ENCODE measurements around the gene GAA.

GAA gene

DNA sequence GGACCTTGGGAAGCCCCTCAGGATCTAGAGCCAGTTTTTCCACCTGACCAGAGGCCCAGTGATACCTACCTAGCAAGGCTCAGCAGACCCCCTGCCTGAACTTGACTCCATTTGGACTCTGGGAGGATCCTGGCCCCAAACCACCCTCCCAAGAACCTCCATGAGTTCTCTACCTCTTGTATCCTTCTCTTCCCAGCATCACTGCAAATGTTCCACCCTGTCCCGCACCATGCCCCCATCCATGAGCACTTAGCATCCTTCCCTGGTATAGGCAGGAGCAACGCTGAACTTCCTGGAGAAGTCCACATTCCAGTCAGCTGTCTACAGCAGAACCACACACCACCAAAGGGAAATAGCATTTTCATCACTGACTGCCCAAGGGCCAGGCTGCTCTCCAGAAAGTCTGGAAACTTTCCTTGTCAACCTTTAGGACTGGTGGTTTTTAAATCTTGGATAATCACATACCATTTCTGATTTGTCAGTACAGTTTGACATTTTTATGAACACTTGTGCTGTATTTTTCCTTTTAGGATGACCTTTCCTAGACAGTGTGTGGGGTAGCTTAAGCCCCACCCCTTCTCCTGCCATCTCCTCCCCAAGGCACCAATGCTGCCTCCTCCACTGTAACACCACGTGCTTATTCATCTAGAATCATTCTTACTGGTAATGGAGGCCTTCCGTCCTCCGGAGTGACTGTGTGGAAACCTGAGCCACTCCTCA is 31.7 kb downstream of the GAA start:
- TF ChIP-seq FOXP2 (optimal IDR thresholded peaks at IDR 0.05; ENCODE audit: borderline replicate concordance, extremely low read depth, extremely low read length, insufficient read depth) (no peak), POLR2AphosphoS5 (IDR thresholded peaks at IDR 0.05; ENCODE audit: low read depth, low read length) (peak; percentile 46)
- TF ChIP-seq, protein P1, sequence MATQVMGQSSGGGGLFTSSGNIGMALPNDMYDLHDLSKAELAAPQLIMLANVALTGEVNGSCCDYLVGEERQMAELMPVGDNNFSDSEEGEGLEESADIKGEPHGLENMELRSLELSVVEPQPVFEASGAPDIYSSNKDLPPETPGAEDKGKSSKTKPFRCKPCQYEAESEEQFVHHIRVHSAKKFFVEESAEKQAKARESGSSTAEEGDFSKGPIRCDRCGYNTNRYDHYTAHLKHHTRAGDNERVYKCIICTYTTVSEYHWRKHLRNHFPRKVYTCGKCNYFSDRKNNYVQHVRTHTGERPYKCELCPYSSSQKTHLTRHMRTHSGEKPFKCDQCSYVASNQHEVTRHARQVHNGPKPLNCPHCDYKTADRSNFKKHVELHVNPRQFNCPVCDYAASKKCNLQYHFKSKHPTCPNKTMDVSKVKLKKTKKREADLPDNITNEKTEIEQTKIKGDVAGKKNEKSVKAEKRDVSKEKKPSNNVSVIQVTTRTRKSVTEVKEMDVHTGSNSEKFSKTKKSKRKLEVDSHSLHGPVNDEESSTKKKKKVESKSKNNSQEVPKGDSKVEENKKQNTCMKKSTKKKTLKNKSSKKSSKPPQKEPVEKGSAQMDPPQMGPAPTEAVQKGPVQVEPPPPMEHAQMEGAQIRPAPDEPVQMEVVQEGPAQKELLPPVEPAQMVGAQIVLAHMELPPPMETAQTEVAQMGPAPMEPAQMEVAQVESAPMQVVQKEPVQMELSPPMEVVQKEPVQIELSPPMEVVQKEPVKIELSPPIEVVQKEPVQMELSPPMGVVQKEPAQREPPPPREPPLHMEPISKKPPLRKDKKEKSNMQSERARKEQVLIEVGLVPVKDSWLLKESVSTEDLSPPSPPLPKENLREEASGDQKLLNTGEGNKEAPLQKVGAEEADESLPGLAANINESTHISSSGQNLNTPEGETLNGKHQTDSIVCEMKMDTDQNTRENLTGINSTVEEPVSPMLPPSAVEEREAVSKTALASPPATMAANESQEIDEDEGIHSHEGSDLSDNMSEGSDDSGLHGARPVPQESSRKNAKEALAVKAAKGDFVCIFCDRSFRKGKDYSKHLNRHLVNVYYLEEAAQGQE (IDR thresholded peaks at IDR 0.05; ENCODE audit: insufficient read depth in 1 of 2, low read depth in 2 of 2, low read length in 2 of 2): no peak

GRCh38 chr17:80133626-80133970 is 32.2 kb downstream of the GAA start:
- TF ChIP-seq SIN3A (IDR thresholded peaks at IDR 0.05; ENCODE audit: borderline replicate concordance, insufficient read depth, low read length): no peak
- TF ChIP-seq TAF1 (IDR thresholded peaks at IDR 0.05; ENCODE audit: borderline replicate concordance, insufficient read depth, low read length): no peak
- TF ChIP-seq FOXP2 (optimal IDR thresholded peaks at IDR 0.05; ENCODE audit: borderline replicate concordance, extremely low read depth, extremely low read length, insufficient read depth): no peak
- TF ChIP-seq, protein P1 (IDR thresholded peaks at IDR 0.05; ENCODE audit: insufficient read depth in 1 of 2, low read depth in 2 of 2, low read length in 2 of 2): no peak
- TF ChIP-seq POLR2AphosphoS5 (IDR thresholded peaks at IDR 0.05; ENCODE audit: low read depth, low read length): no peak

DNA sequence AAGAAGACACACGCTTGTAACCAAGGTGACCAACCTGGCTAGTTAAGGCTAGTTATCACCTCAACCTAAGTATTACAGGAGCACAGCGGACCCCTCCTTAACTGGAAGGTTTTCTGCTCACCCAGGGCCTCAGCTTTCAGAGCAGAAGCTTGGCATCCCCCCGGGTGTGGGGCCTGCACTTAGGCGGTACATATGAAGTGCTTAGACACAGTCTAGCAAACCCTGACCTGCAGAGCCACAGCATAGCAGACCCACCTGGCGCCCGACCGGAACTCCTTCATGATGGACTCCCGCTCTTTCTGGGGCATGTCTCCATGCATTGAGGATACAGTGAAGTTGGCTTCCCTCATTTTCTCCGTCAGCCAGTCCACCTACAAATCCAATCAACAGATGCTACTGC is 35.8 kb downstream of the GAA start:
- TF ChIP-seq, protein P1 (IDR thresholded peaks at IDR 0.05; ENCODE audit: insufficient read depth in 1 of 2, low read depth in 2 of 2, low read length in 2 of 2): no peak
- TF ChIP-seq POLR2AphosphoS5 (IDR thresholded peaks at IDR 0.05; ENCODE audit: low read depth, low read length) (no peak), FOXP2 (optimal IDR thresholded peaks at IDR 0.05; ENCODE audit: borderline replicate concordance, extremely low read depth, extremely low read length, insufficient read depth) (no peak), SIN3A (IDR thresholded peaks at IDR 0.05; ENCODE audit: borderline replicate concordance, insufficient read depth, low read length) (no peak)

DNA sequence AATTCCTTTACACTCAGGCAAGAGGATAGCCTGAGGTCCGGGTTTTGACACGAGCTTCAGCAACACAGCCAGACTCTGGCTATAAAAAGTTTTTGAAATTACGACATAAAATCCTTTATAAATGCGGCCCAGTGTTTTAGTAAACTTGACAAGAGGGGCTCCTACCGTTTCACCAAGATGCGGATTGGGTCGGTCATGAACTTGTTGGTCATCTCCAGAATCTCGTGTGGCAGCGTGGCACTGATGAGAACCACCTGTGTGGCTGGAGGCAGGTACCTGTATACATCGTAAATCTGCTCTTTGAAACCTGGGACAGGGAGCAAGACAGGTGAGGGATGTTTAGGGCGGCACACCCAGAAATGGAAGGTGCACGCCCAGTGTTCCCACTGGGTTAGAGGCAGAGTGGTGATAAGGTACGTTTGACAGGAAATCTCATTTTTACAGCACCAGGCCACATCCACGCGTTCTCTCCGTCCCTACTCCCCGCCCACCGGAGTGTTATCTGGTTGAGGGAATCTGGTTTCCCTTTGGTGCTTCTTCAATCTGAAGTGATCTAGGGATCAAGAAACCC is 37.6 kb downstream of the GAA start:
- TF ChIP-seq TAF1 (IDR thresholded peaks at IDR 0.05; ENCODE audit: borderline replicate concordance, insufficient read depth, low read length) (no peak), POLR2AphosphoS5 (IDR thresholded peaks at IDR 0.05; ENCODE audit: low read depth, low read length) (no peak)
- TF ChIP-seq, protein P1 (IDR thresholded peaks at IDR 0.05; ENCODE audit: insufficient read depth in 1 of 2, low read depth in 2 of 2, low read length in 2 of 2): no peak
